ENCODE measurements around the gene FLT3.

The FLT3 gene

GRCh38 chr13:28056426-28056825 lies 44.0 kb downstream of the FLT3 start:
- Histone ChIP-seq H3K4me3 (ENCODE audit: low read depth in 1 of 2, low read length in 1 of 2) (no peak overlapping the region), H3K27me3 (no peaks in the 10 kb centered on the region), H3K4me1 (ENCODE audit: control insufficient read depth in 1 of 2, insufficient read depth in 1 of 2, low read depth in 1 of 2, low read length in 1 of 2) (peaks cover 0 to 17% of the 10 kb centered on the region in 2 experiments), H3K9me3 (no peaks in the 10 kb centered on the region), H3K27ac (no peak overlapping the region), H3K36me3 (no peaks in the 10 kb centered on the region)
- no peak for TF ChIP-seq CTCF (IDR thresholded peaks at IDR 0.05)

GRCh38 chr13:28055357-28055756 lies 45.0 kb downstream of the FLT3 start:
- H3K4me3 ChIP-seq (ENCODE audit: low read depth in 1 of 2, low read length in 1 of 2), result no peak overlapping the region
- H3K4me1 ChIP-seq (ENCODE audit: control insufficient read depth in 1 of 2, insufficient read depth in 1 of 2, low read depth in 1 of 2, low read length in 1 of 2), result peaks cover 0 to 17% of the 10 kb centered on the region in 2 experiments

DNA sequence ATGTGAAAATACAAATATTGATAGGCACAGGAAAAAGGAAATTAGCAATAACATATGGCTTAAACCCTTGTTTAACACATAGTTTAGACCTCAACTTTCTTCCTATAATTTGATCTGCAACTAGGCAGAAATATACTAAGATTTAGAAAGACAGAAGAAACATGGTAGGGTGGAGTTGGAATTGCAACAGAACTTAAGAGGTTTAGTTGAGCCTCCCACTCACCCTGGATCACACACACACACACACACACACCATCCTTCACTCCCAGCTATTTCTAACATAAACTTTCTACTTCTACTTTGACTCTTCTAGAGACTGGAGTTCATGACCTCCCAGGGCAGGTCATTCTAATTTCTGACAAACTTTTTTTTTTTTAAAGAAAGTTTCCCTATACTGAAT lies 47.4 kb downstream of the FLT3 start:
- Histone ChIP-seq H3K27ac (no peak overlapping the region), H3K27me3 (no peaks in the 10 kb centered on the region), H3K9me3 (no peaks in the 10 kb centered on the region), H3K4me3 (ENCODE audit: low read depth in 1 of 2, low read length in 1 of 2) (no peak overlapping the region), H3K4me1 (ENCODE audit: control insufficient read depth in 1 of 2, insufficient read depth in 1 of 2, low read depth in 1 of 2, low read length in 1 of 2) (peaks cover 0 to 17% of the 10 kb centered on the region in 2 experiments), H3K36me3 (no peaks in the 10 kb centered on the region)
- no peak for TF ChIP-seq CTCF (IDR thresholded peaks at IDR 0.05)

More at GRCh38 chr13:28055357-28055756, 45.0 kb downstream of the FLT3 start:
- H3K27me3 ChIP-seq, result no peaks in the 10 kb centered on the region
- no peak overlapping the region for H3K27ac ChIP-seq
- no peaks in the 10 kb centered on the region for H3K9me3 ChIP-seq
- no peak for TF ChIP-seq CTCF (IDR thresholded peaks at IDR 0.05)
- H3K36me3 ChIP-seq, result no peaks in the 10 kb centered on the region

DNA sequence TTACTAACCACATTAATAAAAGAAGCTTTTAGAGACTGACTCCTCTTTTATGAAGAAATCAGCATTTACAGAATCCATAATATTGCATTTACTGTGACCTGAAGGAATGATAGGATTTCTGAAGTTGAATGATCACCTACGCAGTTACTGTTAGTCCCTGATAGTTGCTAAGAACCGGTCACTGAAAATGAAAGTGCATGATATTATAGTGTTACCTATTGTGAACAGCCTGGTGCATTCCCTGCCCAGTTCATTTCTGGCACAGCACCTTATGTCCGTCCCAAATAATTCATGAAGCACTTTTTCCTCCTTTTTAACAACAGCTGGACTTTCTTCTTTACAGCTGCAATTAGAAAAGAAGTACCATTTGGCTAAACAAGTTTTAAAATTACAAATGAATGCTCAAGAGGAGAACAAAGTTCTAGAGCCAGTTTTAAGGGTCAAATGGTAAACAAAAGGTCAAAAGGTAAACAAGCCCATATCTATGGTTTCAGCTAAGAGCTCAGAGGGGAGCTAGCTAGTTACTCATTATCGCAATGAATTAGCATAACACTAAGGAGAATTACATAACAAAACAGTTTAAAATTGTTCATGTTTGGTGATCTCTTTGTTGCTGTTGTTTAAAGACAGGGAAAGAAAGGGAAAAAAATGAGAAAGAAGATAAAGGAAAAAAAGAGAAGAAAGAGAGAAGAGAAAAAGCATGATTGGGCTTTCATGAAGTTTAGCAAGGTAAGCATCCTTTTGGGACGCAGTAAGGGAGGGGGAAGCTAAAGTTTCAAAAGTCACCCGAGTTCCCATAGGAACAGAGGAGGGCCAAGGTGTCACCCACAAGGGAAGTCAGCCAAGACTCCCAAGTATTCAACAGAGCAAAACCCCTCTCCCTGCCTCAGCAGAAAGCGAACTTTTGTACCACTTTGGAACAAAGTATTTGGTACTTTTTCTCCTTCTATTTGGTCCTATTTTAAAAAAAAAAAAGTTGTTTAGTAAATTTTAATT lies 50.2 kb downstream of the FLT3 start:
- H3K4me3 ChIP-seq (ENCODE audit: low read depth in 1 of 2, low read length in 1 of 2), result no peak overlapping the region
- H3K4me1 ChIP-seq (ENCODE audit: control insufficient read depth in 1 of 2, insufficient read depth in 1 of 2, low read depth in 1 of 2, low read length in 1 of 2), result peaks cover 0 to 9% of the 10 kb centered on the region in 2 experiments
- H3K27ac ChIP-seq, result no peak overlapping the region
- TF ChIP-seq CTCF (IDR thresholded peaks at IDR 0.05), result no peak
- H3K9me3 ChIP-seq, result no peaks in the 10 kb centered on the region
- no peaks in the 10 kb centered on the region for H3K27me3 ChIP-seq
- H3K36me3 ChIP-seq, result no peaks in the 10 kb centered on the region

- peaks cover 0 to 9% of the 10 kb centered on the region in 2 experiments for H3K4me1 ChIP-seq (ENCODE audit: control insufficient read depth in 1 of 2, insufficient read depth in 1 of 2, low read depth in 1 of 2, low read length in 1 of 2)
- no peak for TF ChIP-seq CTCF (IDR thresholded peaks at IDR 0.05)
- no peaks in the 10 kb centered on the region for H3K36me3 ChIP-seq
- no peak overlapping the region for H3K4me3 ChIP-seq (ENCODE audit: low read depth in 1 of 2, low read length in 1 of 2)
- H3K9me3 ChIP-seq, result no peaks in the 10 kb centered on the region
- H3K27me3 ChIP-seq, result no peaks in the 10 kb centered on the region
- no peak overlapping the region for H3K27ac ChIP-seq
Measured at GRCh38 chr13:28049215-28049614, 51.2 kb downstream of the FLT3 start.

Measured in neutrophil (primary cell).